Tibial artery (tissue), 4 donors: ENCODE results near the gene RALGAPA2.

Experiments used
- DNase-seq, 2 donors: peaks; one replicate each; pipeline ENCODE4 v3.0.0-alpha.2; 2019
- H3K27ac ChIP-seq, 2 donors: fragments of 200-600 bp; sonication (generic) in 1 of 2; 1 replicate in 1 of 2; 2 replicates in 1 of 2; pipeline ENCODE4 v1.5.1; 2018 to 2019; ENCODE audit warnings: mild to moderate bottlenecking in 1 of 2
- H3K27me3 ChIP-seq, 2 donors: fragments of 200-600 bp; sonication (generic) in 1 of 2; one replicate each; pipeline versions ENCODE4 v1.5.1 to v1.6.0; 2016 to 2019
- H3K36me3 ChIP-seq, 3 donors: fragments of 200-600 bp; sonication (generic) in 2 of 3; one replicate each; pipeline ENCODE4 v1.5.1; 2016 to 2019; ENCODE audit warnings: mild to moderate bottlenecking in 2 of 3
- H3K4me1 ChIP-seq, 4 donors: fragments of 200-600 bp; sonication (generic) in 2 of 4; 1 replicate in 3 of 4; 2 replicates in 1 of 4; pipeline ENCODE4 v1.5.1; 2016 to 2019
- H3K4me3 ChIP-seq, 2 donors: fragments of 200-600 bp; sonication (generic) in 1 of 2; 1 replicate in 1 of 2; 2 replicates in 1 of 2; pipeline ENCODE4 v1.5.1; 2018 to 2019; ENCODE audit warnings: mild to moderate bottlenecking in 2 of 2
- H3K9me3 ChIP-seq, 3 donors: fragments of 200-600 bp; sonication (generic) in 1 of 3; one replicate each; pipeline ENCODE4 v1.5.1; 2016 to 2019
- intact Hi-C: fragments of 100-400 bp; cut with DNase I; formaldehyde crosslinking; loops from one replicate; pipeline ENCODE4 v1.15.0; 2023; ENCODE audit warnings: low total_unique reads
- TF ChIP-seq, protein P1 (sequence below), 2 experiments: fragments of 200-600 bp in 1 of 2; fragments of 450-650 bp in 1 of 2; IDR thresholded peaks; one replicate each; pipeline ENCODE4 v1.5.1; 2017 to 2019; ENCODE audit warnings: antibody characterized with exemption in 2 of 2, mild to moderate bottlenecking in 1 of 2, moderate library complexity in 1 of 2

RALGAPA2 gene

GRCh38 chr20:20712474-20713243 lies at the start of gene RALGAPA2:
TSS of gene RALGAPA2 (minus strand) at chr20:20712644. CDS start at chr20:20712480, 164 bp downstream.
- Histone ChIP-seq H3K4me3 (peak within 1 kb of the TSS; percentile 74 to 93), H3K4me1 (peaks cover 0 to 19% (median 11%) of the 10 kb centered on the region in 4 donors), H3K27ac (peak within 1 kb of the TSS; percentile 75 to 84), H3K27me3 (no peaks in the 10 kb centered on the region), H3K36me3 (no peaks in the 10 kb centered on the region), H3K9me3 (no peaks in the 10 kb centered on the region)
- intact Hi-C loops = loop anchor here (5.0 to 10.0 kb wide), 2 partner anchors 412 to 590 kb away; partner anchors contain the start of genes KIZ and XRN2
- peak; percentile 99 for DNase-seq
- TF ChIP-seq, protein P1, sequence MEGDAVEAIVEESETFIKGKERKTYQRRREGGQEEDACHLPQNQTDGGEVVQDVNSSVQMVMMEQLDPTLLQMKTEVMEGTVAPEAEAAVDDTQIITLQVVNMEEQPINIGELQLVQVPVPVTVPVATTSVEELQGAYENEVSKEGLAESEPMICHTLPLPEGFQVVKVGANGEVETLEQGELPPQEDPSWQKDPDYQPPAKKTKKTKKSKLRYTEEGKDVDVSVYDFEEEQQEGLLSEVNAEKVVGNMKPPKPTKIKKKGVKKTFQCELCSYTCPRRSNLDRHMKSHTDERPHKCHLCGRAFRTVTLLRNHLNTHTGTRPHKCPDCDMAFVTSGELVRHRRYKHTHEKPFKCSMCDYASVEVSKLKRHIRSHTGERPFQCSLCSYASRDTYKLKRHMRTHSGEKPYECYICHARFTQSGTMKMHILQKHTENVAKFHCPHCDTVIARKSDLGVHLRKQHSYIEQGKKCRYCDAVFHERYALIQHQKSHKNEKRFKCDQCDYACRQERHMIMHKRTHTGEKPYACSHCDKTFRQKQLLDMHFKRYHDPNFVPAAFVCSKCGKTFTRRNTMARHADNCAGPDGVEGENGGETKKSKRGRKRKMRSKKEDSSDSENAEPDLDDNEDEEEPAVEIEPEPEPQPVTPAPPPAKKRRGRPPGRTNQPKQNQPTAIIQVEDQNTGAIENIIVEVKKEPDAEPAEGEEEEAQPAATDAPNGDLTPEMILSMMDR (IDR thresholded peaks at IDR 0.05) = no peak

GRCh38 chr20:20761301-20761700 lies 48.9 kb upstream of the RALGAPA2 start:
- Histone ChIP-seq H3K27ac (no peak overlapping the region), H3K27me3 (no peaks in the 10 kb centered on the region), H3K4me1 (no peaks in the 10 kb centered on the region), H3K4me3 (no peak overlapping the region), H3K9me3 (no peaks in the 10 kb centered on the region), H3K36me3 (no peaks in the 10 kb centered on the region)
- intact Hi-C loops = no loop called here
- no peak for DNase-seq
- TF ChIP-seq, protein P1 (IDR thresholded peaks at IDR 0.05) = no peak

DNA sequence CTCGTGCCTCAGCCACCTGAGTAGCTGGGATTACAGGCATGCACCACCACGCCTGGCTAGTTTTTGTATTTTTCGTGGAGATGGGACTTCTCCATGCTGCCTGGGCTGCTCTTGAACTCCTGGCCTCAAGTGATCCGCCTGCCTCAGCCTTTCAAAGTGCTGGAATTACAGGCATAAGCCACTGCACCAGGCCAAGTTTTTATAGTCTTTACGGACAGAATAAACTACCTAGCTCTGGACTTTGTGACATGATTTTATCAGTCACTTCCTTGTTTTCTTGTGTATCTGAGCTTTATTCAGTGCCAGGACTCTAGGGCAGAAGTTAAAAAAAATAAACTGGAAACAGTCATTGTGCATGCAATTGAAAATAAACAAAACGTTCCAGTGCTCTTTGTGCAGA lies 46.7 kb upstream of the RALGAPA2 start:
- H3K27ac ChIP-seq = no peak overlapping the region
- H3K4me3 ChIP-seq = no peak overlapping the region
- intact Hi-C loops = no loop called here
- no peaks in the 10 kb centered on the region for H3K27me3 ChIP-seq
- H3K4me1 ChIP-seq = no peaks in the 10 kb centered on the region
- TF ChIP-seq, protein P1 (IDR thresholded peaks at IDR 0.05) = no peak
- H3K36me3 ChIP-seq = no peaks in the 10 kb centered on the region
- no peaks in the 10 kb centered on the region for H3K9me3 ChIP-seq
- DNase-seq = no peak

GRCh38 chr20:20755674-20756319 lies 43.4 kb upstream of the RALGAPA2 start:
- Histone ChIP-seq H3K27me3 (no peaks in the 10 kb centered on the region), H3K36me3 (no peaks in the 10 kb centered on the region)
- intact Hi-C loops = no loop called here

GRCh38 chr20:20755231-20755630 lies 42.8 kb upstream of the RALGAPA2 start:
- DNase-seq = no peak
- intact Hi-C loops = no loop called here
- TF ChIP-seq, protein P1 (IDR thresholded peaks at IDR 0.05) = no peak
- H3K27me3 ChIP-seq = no peaks in the 10 kb centered on the region
- no peaks in the 10 kb centered on the region for H3K4me1 ChIP-seq
- no peak overlapping the region for H3K4me3 ChIP-seq
- H3K27ac ChIP-seq = no peak overlapping the region
- no peaks in the 10 kb centered on the region for H3K9me3 ChIP-seq
- no peaks in the 10 kb centered on the region for H3K36me3 ChIP-seq

More at GRCh38 chr20:20755674-20756319, 43.4 kb upstream of the RALGAPA2 start:
- no peak for DNase-seq
- TF ChIP-seq, protein P1 (IDR thresholded peaks at IDR 0.05) = no peak
- Histone ChIP-seq H3K27ac (no peak overlapping the region), H3K9me3 (no peaks in the 10 kb centered on the region), H3K4me1 (no peaks in the 10 kb centered on the region), H3K4me3 (no peak overlapping the region)
